GM12878 (cell line): ENCODE measurements around the gene CFAP410. TPM values are rescaled to one million over a fixed set of nuclear protein-coding genes. Genes with fewer than 3 reads are reported as not detected.

ENCODE experiments used
- ATF7 ChIP-seq: fragments of 450-650 bp; IDR thresholded peaks from 2 replicates; pipeline ENCODE4 v1.6.1; 2016; ENCODE audit warnings: low read depth, mild to moderate bottlenecking
- BCL11A ChIP-seq: IDR thresholded peaks from 2 replicates; pipeline ENCODE4 v1.6.1; 2011; ENCODE audit warnings: low read depth, low read length
- MTA2 ChIP-seq: fragments of 450-650 bp; IDR thresholded peaks from 2 replicates; pipeline ENCODE4 v1.6.1; 2016; ENCODE audit warnings: low read depth, mild to moderate bottlenecking, moderate library complexity
- MTA3 ChIP-seq: IDR thresholded peaks from 2 replicates; pipeline ENCODE4 v1.6.1; 2012; ENCODE audit warnings: low read length, inconsistent platforms, borderline replicate concordance
- POLR2AphosphoS2 ChIP-seq: IDR thresholded peaks from 2 replicates; pipeline ENCODE4 v1.6.1; 2011; ENCODE audit warnings: low read depth, mild to moderate bottlenecking, low read length, improper control_type of control experiment, moderate library complexity
- SPI1 ChIP-seq: IDR thresholded peaks from 2 replicates; pipeline ENCODE4 v1.6.1; 2011; ENCODE audit warnings: low read depth, mild to moderate bottlenecking, low read length, moderate library complexity, borderline replicate concordance; ENCODE audit not compliant: insufficient read depth
- SUZ12 ChIP-seq: fragments of 200-600 bp; sonication (generic); IDR thresholded peaks from one replicate; pipeline ENCODE4 v1.6.1; 2018; ENCODE audit warnings: antibody characterized with exemption, mild to moderate bottlenecking; ENCODE audit not compliant: unreplicated experiment
- TARDBP ChIP-seq: IDR thresholded peaks from 2 replicates; pipeline ENCODE4 v1.6.1; 2016; ENCODE audit warnings: borderline replicate concordance
- ZNF207 ChIP-seq: fragments of 450-650 bp; IDR thresholded peaks from 2 replicates; pipeline ENCODE4 v1.6.1; 2014; ENCODE audit warnings: antibody characterized with exemption, mild to moderate bottlenecking, borderline replicate concordance
- polyA plus RNA-seq, 11 experiments: library from polyadenylated mRNA; depleted of rRNA in 4 of 11; unstranded in 6 of 11; stranded (reverse) in 5 of 11; fragments of >200 nt; fragmentation: Nextera tagmentation in 4 of 11; fragmentation: Illumina TruSeq in 1 of 11; extraction: Ambion mirVana in 4 of 11; extraction: Trizol in 1 of 11; gene quantifications; 1 replicate in 1 of 11; 2 replicates in 10 of 11; pipeline versions ENCODE4 v1.2.1 to v1.2.3, GENCODE V29; 2011 to 2016; ENCODE audit warnings: inconsistent platforms in 2 of 11, missing spikeins in 2 of 11, low read depth in 1 of 11
- total RNA-seq, 4 experiments: library from RNA; depleted of rRNA in 3 of 4; stranded (reverse); fragments of >200 nt in 3 of 4; fragmentation: Illumina TruSeq in 1 of 4; extraction: Trizol in 1 of 4; gene quantifications; 2 replicates each; pipeline versions ENCODE4 v1.2.1 to v1.2.3, GENCODE V29; 2013 to 2021
- TF ChIP-seq, protein P1 (sequence below): fragments of 450-650 bp; IDR thresholded peaks from 2 replicates; pipeline ENCODE4 v1.6.1; 2017; ENCODE audit warnings: mild to moderate bottlenecking, moderate library complexity
- TF ChIP-seq, protein P2 (sequence below): fragments of 450-650 bp; IDR thresholded peaks from 2 replicates; pipeline ENCODE4 v1.6.1; 2017; ENCODE audit warnings: borderline replicate concordance
- TF ChIP-seq, protein P3 (sequence below): IDR thresholded peaks from 2 replicates; pipeline ENCODE4 v1.6.1; 2011; ENCODE audit warnings: borderline replicate concordance, low read depth, mild to moderate bottlenecking, moderate library complexity, mixed read lengths, low read length; ENCODE audit not compliant: insufficient read depth; ENCODE audit errors: extremely low read length
- TF ChIP-seq, protein P4 (sequence below): IDR thresholded peaks from 2 replicates; pipeline ENCODE4 v1.6.1; 2012; ENCODE audit warnings: low read depth, low read length, improper control_type of control experiment
- TF ChIP-seq, protein P5 (sequence below): IDR thresholded peaks from 2 replicates; pipeline ENCODE4 v1.6.1; 2012; ENCODE audit warnings: mild to moderate bottlenecking, low read depth, low read length
- TF ChIP-seq, protein P6 (sequence below): IDR thresholded peaks from 2 replicates; pipeline ENCODE4 v1.6.1; 2011; ENCODE audit warnings: low read depth, low read length, improper control_type of control experiment, borderline replicate concordance

CFAP410 gene
- total and polyA plus RNA-seq, 10 of the 15 experiments (the other 5 are each of a cell fraction or from before 2014, with no cell fraction given): 0.14 to 24.8 (median 11.3) TPM

DNA sequence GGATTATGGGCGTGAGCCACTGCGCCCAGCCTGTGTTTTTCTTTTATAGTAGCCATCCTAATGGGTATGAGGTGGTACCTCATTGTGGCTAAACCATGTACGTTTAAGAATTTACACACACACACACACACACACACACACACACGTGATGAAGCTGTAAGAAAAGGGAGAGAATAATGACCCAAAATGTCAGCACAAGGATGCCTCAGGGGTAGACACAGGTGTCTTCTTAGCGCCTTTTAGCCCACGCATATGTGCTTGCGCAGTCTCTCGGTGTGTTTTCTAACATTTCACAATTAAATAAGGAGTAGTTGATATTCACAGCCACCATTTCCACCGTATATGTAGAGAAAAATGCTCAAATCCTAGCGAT lies 40.1 kb downstream of the CFAP410 start (continued):
- TF ChIP-seq, protein P1, sequence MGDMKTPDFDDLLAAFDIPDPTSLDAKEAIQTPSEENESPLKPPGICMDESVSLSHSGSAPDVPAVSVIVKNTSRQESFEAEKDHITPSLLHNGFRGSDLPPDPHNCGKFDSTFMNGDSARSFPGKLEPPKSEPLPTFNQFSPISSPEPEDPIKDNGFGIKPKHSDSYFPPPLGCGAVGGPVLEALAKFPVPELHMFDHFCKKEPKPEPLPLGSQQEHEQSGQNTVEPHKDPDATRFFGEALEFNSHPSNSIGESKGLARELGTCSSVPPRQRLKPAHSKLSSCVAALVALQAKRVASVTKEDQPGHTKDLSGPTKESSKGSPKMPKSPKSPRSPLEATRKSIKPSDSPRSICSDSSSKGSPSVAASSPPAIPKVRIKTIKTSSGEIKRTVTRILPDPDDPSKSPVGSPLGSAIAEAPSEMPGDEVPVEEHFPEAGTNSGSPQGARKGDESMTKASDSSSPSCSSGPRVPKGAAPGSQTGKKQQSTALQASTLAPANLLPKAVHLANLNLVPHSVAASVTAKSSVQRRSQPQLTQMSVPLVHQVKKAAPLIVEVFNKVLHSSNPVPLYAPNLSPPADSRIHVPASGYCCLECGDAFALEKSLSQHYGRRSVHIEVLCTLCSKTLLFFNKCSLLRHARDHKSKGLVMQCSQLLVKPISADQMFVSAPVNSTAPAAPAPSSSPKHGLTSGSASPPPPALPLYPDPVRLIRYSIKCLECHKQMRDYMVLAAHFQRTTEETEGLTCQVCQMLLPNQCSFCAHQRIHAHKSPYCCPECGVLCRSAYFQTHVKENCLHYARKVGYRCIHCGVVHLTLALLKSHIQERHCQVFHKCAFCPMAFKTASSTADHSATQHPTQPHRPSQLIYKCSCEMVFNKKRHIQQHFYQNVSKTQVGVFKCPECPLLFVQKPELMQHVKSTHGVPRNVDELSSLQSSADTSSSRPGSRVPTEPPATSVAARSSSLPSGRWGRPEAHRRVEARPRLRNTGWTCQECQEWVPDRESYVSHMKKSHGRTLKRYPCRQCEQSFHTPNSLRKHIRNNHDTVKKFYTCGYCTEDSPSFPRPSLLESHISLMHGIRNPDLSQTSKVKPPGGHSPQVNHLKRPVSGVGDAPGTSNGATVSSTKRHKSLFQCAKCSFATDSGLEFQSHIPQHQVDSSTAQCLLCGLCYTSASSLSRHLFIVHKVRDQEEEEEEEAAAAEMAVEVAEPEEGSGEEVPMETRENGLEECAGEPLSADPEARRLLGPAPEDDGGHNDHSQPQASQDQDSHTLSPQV: no peak
- no peak for TF ChIP-seq SPI1
- peak; percentile 53; the same call in 1 of the 2 replicates for TF ChIP-seq MTA2
- TF ChIP-seq TARDBP: no peak
- no peak for TF ChIP-seq MTA3
- TF ChIP-seq, protein P2, sequence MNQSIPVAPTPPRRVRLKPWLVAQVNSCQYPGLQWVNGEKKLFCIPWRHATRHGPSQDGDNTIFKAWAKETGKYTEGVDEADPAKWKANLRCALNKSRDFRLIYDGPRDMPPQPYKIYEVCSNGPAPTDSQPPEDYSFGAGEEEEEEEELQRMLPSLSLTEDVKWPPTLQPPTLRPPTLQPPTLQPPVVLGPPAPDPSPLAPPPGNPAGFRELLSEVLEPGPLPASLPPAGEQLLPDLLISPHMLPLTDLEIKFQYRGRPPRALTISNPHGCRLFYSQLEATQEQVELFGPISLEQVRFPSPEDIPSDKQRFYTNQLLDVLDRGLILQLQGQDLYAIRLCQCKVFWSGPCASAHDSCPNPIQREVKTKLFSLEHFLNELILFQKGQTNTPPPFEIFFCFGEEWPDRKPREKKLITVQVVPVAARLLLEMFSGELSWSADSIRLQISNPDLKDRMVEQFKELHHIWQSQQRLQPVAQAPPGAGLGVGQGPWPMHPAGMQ: no peak
- TF ChIP-seq ZNF207: no peak
- TF ChIP-seq, protein P3, sequence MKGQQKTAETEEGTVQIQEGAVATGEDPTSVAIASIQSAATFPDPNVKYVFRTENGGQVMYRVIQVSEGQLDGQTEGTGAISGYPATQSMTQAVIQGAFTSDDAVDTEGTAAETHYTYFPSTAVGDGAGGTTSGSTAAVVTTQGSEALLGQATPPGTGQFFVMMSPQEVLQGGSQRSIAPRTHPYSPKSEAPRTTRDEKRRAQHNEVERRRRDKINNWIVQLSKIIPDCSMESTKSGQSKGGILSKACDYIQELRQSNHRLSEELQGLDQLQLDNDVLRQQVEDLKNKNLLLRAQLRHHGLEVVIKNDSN: no peak
- TF ChIP-seq, protein P4, sequence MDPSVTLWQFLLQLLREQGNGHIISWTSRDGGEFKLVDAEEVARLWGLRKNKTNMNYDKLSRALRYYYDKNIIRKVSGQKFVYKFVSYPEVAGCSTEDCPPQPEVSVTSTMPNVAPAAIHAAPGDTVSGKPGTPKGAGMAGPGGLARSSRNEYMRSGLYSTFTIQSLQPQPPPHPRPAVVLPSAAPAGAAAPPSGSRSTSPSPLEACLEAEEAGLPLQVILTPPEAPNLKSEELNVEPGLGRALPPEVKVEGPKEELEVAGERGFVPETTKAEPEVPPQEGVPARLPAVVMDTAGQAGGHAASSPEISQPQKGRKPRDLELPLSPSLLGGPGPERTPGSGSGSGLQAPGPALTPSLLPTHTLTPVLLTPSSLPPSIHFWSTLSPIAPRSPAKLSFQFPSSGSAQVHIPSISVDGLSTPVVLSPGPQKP: no peak
- TF ChIP-seq, protein P5, sequence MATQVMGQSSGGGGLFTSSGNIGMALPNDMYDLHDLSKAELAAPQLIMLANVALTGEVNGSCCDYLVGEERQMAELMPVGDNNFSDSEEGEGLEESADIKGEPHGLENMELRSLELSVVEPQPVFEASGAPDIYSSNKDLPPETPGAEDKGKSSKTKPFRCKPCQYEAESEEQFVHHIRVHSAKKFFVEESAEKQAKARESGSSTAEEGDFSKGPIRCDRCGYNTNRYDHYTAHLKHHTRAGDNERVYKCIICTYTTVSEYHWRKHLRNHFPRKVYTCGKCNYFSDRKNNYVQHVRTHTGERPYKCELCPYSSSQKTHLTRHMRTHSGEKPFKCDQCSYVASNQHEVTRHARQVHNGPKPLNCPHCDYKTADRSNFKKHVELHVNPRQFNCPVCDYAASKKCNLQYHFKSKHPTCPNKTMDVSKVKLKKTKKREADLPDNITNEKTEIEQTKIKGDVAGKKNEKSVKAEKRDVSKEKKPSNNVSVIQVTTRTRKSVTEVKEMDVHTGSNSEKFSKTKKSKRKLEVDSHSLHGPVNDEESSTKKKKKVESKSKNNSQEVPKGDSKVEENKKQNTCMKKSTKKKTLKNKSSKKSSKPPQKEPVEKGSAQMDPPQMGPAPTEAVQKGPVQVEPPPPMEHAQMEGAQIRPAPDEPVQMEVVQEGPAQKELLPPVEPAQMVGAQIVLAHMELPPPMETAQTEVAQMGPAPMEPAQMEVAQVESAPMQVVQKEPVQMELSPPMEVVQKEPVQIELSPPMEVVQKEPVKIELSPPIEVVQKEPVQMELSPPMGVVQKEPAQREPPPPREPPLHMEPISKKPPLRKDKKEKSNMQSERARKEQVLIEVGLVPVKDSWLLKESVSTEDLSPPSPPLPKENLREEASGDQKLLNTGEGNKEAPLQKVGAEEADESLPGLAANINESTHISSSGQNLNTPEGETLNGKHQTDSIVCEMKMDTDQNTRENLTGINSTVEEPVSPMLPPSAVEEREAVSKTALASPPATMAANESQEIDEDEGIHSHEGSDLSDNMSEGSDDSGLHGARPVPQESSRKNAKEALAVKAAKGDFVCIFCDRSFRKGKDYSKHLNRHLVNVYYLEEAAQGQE: no peak
- 0 out of 2 replicates have a peak, but pooled peaks have one; percentile 26 for TF ChIP-seq ATF7
- TF ChIP-seq, protein P6, sequence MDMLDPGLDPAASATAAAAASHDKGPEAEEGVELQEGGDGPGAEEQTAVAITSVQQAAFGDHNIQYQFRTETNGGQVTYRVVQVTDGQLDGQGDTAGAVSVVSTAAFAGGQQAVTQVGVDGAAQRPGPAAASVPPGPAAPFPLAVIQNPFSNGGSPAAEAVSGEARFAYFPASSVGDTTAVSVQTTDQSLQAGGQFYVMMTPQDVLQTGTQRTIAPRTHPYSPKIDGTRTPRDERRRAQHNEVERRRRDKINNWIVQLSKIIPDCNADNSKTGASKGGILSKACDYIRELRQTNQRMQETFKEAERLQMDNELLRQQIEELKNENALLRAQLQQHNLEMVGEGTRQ: no peak
- no peak for TF ChIP-seq BCL11A
- no peak for TF ChIP-seq SUZ12
- no peak; the same call in 1 of the 2 replicates for TF ChIP-seq POLR2AphosphoS2
